ENCODE measurements around the gene LY86. TPM values are rescaled to one million over a fixed set of nuclear protein-coding genes. Genes with fewer than 3 reads are reported as not detected.

Gene LY86
- total and polyA plus RNA-seq, 2 donors (not counting 3 experiments of a cell fraction or from before 2014, with no cell fraction given) = not detected

DNA sequence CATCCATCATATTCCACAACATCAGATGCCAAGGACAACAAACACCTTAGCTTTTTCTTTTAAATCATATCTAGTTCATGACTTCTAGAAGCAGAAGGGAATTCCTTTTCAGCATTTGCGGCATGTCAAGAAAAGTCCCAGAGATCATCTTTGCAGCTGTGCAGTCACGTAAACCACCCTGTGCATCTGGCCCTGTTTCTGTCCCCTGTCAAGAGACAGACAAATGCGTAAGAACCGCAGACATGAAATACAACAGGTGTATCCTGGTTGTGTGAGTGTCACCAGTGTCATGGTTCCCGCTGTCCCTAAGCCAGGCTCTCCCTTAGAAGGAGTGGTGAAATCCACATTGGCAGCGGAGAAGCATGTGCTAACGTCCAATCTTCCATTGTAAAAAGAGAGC lies 28.1 kb downstream of the LY86 start:
- TF ChIP-seq MYC (IDR thresholded peaks at IDR 0.05; ENCODE audit: low read depth, low read length) (no peak), POLR2A (IDR thresholded peaks at IDR 0.05; ENCODE audit: low read depth, low read length) (no peak), GATA2 (IDR thresholded peaks at IDR 0.05; ENCODE audit: insufficient read depth, insufficient read length, low read depth, low read length) (no peak), FOS (IDR thresholded peaks at IDR 0.05; ENCODE audit: borderline replicate concordance, insufficient read depth, low read length) (no peak), EZH2 (IDR thresholded peaks at IDR 0.05; ENCODE audit: borderline replicate concordance, low read depth, low read length, severe bottlenecking) (no peak), JUN (IDR thresholded peaks at IDR 0.05; ENCODE audit: borderline replicate concordance, insufficient read depth, insufficient read length, low read depth) (no peak), POLR2AphosphoS5 (IDR thresholded peaks at IDR 0.05; ENCODE audit: insufficient read depth, low read depth, low read length) (no peak)
- TF ChIP-seq, protein P1, sequence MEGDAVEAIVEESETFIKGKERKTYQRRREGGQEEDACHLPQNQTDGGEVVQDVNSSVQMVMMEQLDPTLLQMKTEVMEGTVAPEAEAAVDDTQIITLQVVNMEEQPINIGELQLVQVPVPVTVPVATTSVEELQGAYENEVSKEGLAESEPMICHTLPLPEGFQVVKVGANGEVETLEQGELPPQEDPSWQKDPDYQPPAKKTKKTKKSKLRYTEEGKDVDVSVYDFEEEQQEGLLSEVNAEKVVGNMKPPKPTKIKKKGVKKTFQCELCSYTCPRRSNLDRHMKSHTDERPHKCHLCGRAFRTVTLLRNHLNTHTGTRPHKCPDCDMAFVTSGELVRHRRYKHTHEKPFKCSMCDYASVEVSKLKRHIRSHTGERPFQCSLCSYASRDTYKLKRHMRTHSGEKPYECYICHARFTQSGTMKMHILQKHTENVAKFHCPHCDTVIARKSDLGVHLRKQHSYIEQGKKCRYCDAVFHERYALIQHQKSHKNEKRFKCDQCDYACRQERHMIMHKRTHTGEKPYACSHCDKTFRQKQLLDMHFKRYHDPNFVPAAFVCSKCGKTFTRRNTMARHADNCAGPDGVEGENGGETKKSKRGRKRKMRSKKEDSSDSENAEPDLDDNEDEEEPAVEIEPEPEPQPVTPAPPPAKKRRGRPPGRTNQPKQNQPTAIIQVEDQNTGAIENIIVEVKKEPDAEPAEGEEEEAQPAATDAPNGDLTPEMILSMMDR (IDR thresholded peaks at IDR 0.05; ENCODE audit: extremely low read depth in 1 of 2, insufficient read depth in 1 of 2, low read depth in 1 of 2, low read length in 2 of 2) = no peak
- TF ChIP-seq, protein P2, sequence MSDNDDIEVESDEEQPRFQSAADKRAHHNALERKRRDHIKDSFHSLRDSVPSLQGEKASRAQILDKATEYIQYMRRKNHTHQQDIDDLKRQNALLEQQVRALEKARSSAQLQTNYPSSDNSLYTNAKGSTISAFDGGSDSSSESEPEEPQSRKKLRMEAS (IDR thresholded peaks at IDR 0.05; ENCODE audit: insufficient read depth, insufficient read length) = no peak
- no peak overlapping the region for H3K27ac ChIP-seq (ENCODE audit: insufficient read depth, low read depth, low read length)
- dilution Hi-C loops (cut with MboI; ENCODE audit: extremely low pct_ligation_motif_present, low sequenced_read_pairs) = no loop called here
- H3K36me3 ChIP-seq (ENCODE audit: control insufficient read depth in 2 of 2, extremely low read depth in 1 of 2, insufficient read depth in 2 of 2, low read length in 2 of 2) = no peaks in the 10 kb centered on the region
- H3K4me1 ChIP-seq (ENCODE audit: control insufficient read depth, extremely low read depth, insufficient read depth, low read length) = no peaks in the 10 kb centered on the region
- H3K9me3 ChIP-seq (replicated peaks; ENCODE audit: control insufficient read depth, insufficient read depth, low read length) = no peaks in the 10 kb centered on the region
- no peaks in the 10 kb centered on the region for H3K9me1 ChIP-seq (replicated peaks; ENCODE audit: control insufficient read depth, extremely low read depth, insufficient read depth, low read length)
- no peak overlapping the region for H2AFZ ChIP-seq (ENCODE audit: low read depth, low read length)
- ChIA-PET POLR2A (no interaction called here), CTCF (interaction anchor here (1.1 kb wide), 1 partner anchor 9 kb away, joined by 3 read pairs; no protein-coding TSS in a partner anchor)
- no peaks in the 10 kb centered on the region for H3K27me3 ChIP-seq (ENCODE audit: control insufficient read depth in 2 of 2, insufficient read depth in 2 of 2, low read length in 2 of 2)
- DNase-seq (ENCODE audit: low read depth, low spot score) (no peak), FAIRE-seq (no peak)
- H3K4me2 ChIP-seq (ENCODE audit: insufficient read depth, low read length) = no peak overlapping the region
- BruUV-seq (replicated peaks) = no TSS peak
- H4K20me1 ChIP-seq (replicated peaks; ENCODE audit: control insufficient read depth, extremely low read depth, insufficient read depth, low read length) = no peaks in the 10 kb centered on the region
- intact Hi-C loops (cut with micrococcal nuclease) = no loop called here
- no peak overlapping the region for H3K9ac ChIP-seq (replicated peaks; ENCODE audit: extremely low read depth, insufficient read depth, low read length)
- no peak overlapping the region for H3K4me3 ChIP-seq (replicated peaks in 1 of 3; ENCODE audit: insufficient read depth in 1 of 3, low read depth in 1 of 3, low read length in 3 of 3)
- H3K79me2 ChIP-seq (ENCODE audit: control insufficient read depth, insufficient read depth, low read length) = no peaks in the 10 kb centered on the region
